ENCODE results near the gene ZNF185. TPM values are rescaled to one million over a fixed set of nuclear protein-coding genes. Genes with fewer than 3 reads are reported as not detected.

ZNF185 gene
- total RNA-seq, 1 experiment from 2014 or later = 24.3 TPM

GRCh38 chrX:152871260-152871659, 26.6 kb upstream of the ZNF185 start:
- Mint-ChIP-seq H3K27me3 (ENCODE audit: unreplicated experiment) (no peaks in the 10 kb centered on the region), H3K27ac (ENCODE audit: unreplicated experiment) (no peak overlapping the region), H3K4me3 (ENCODE audit: low read depth, unreplicated experiment) (no peak overlapping the region), H3K36me3 (ENCODE audit: insufficient read depth, unreplicated experiment) (peaks cover 39% of the 10 kb centered on the region), H3K9me3 (ENCODE audit: low read depth, unreplicated experiment) (no peaks in the 10 kb centered on the region), H3K4me1 (ENCODE audit: low read depth, unreplicated experiment) (no peaks in the 10 kb centered on the region)
- no peak for TF ChIP-seq CTCF (IDR thresholded peaks at IDR 0.05; ENCODE audit: unreplicated experiment)
- CTCF ChIA-PET = no interaction called here
- no peak for DNase-seq
- intact Hi-C loops (cut with micrococcal nuclease; ENCODE audit: unreplicated experiment) = no loop called here
- BruUV-seq (replicated peaks) = no TSS peak

- intact Hi-C loops (cut with micrococcal nuclease; ENCODE audit: unreplicated experiment) = no loop called here
- H3K27me3 Mint-ChIP-seq (ENCODE audit: unreplicated experiment) = no peaks in the 10 kb centered on the region
- no peak for TF ChIP-seq CTCF (IDR thresholded peaks at IDR 0.05; ENCODE audit: unreplicated experiment)
- peaks cover 39% of the 10 kb centered on the region for H3K36me3 Mint-ChIP-seq (ENCODE audit: insufficient read depth, unreplicated experiment)
- no TSS peak for BruUV-seq (replicated peaks)
- peak overlapping the region; percentile 45 for H3K27ac Mint-ChIP-seq (ENCODE audit: unreplicated experiment)
- DNase-seq = no peak
- no peaks in the 10 kb centered on the region for H3K4me1 Mint-ChIP-seq (ENCODE audit: low read depth, unreplicated experiment)
- H3K9me3 Mint-ChIP-seq (ENCODE audit: low read depth, unreplicated experiment) = no peaks in the 10 kb centered on the region
- H3K4me3 Mint-ChIP-seq (ENCODE audit: low read depth, unreplicated experiment) = no peak overlapping the region
- CTCF ChIA-PET = no interaction called here
These were observed 25.3 kb upstream of the ZNF185 start for GRCh38 chrX:152872522-152872921.

- Mint-ChIP-seq H3K9me3 (ENCODE audit: low read depth, unreplicated experiment) (no peaks in the 10 kb centered on the region), H3K4me1 (ENCODE audit: low read depth, unreplicated experiment) (no peaks in the 10 kb centered on the region), H3K27me3 (ENCODE audit: unreplicated experiment) (no peaks in the 10 kb centered on the region), H3K36me3 (ENCODE audit: insufficient read depth, unreplicated experiment) (peaks cover 32% of the 10 kb centered on the region), H3K4me3 (ENCODE audit: low read depth, unreplicated experiment) (no peak overlapping the region), H3K27ac (ENCODE audit: unreplicated experiment) (no peak overlapping the region)
- DNase-seq = no peak
- intact Hi-C loops (cut with micrococcal nuclease; ENCODE audit: unreplicated experiment) = no loop called here
- no peak for TF ChIP-seq CTCF (IDR thresholded peaks at IDR 0.05; ENCODE audit: unreplicated experiment)
- CTCF ChIA-PET = no interaction called here
- BruUV-seq (replicated peaks) = no TSS peak
These were observed 24.5 kb upstream of the ZNF185 start for GRCh38 chrX:152873361-152873760.

GRCh38 chrX:152876931-152877840, 20.7 kb upstream of the ZNF185 start:
- TF ChIP-seq CTCF (IDR thresholded peaks at IDR 0.05; ENCODE audit: unreplicated experiment) = no peak
- Mint-ChIP-seq H3K9me3 (ENCODE audit: low read depth, unreplicated experiment) (no peaks in the 10 kb centered on the region), H3K4me3 (ENCODE audit: low read depth, unreplicated experiment) (no peak overlapping the region), H3K36me3 (ENCODE audit: insufficient read depth, unreplicated experiment) (peaks cover 14% of the 10 kb centered on the region), H3K4me1 (ENCODE audit: low read depth, unreplicated experiment) (no peaks in the 10 kb centered on the region), H3K27ac (ENCODE audit: unreplicated experiment) (no peak overlapping the region), H3K27me3 (ENCODE audit: unreplicated experiment) (peaks cover 3% of the 10 kb centered on the region)
- CTCF ChIA-PET = no interaction called here
- no TSS peak for BruUV-seq (replicated peaks)
- intact Hi-C loops (cut with micrococcal nuclease; ENCODE audit: unreplicated experiment) = no loop called here
- no peak for DNase-seq
